ENCODE results near the gene TCOF1.

Gene TCOF1

DNA sequence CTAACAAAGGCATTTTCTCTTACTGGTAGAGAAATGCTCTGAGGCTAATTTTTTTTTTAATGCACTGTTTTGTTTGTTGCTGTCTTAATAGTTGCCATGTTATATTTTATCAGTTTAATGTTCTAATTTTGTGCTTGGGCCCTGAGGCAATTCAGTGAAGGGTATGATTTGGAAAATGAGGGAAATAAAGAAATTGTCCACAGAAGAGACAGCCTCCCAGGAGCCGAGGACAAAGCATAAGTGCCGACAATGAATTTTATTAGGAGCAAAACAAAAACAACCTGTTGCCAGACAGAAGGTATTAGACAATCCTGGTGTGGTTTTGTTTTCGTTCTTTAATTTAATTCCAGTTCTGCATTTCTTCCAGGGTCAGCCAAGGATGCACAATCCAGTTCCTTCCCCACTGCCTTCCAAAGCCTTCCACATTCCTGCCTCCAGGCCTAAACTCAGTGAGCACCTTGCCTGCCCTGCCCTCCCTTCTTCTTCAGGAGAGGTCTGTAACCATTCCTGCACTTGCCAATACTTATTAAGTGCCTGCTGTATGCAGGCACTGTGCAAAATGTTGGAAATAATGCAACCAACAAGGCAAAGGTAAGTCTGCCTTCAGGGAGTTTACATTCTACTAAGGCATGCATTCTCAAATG, 4.3 kb upstream of the TCOF1 start:
- DNase-seq: no peak

DNA sequence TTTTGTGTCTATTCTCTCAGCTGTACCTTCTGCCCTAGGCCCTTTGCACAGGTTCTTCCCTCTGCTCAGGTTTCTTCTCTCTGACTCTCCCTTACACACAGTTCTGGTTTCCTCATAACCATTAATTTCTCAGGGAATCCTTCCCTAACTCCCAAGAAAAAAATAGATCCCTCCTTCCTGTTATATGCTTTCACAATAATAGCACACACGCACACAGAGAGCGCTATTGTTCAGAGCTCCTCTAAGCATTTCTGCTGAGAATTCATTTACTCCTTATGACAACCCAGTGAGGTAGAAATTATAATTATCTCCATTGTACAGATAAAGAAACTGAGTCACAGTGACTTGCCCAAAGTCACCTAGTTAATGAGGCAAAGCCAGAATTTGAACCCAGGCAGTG, 1.7 kb upstream of the TCOF1 start:
- no peak for DNase-seq

DNA sequence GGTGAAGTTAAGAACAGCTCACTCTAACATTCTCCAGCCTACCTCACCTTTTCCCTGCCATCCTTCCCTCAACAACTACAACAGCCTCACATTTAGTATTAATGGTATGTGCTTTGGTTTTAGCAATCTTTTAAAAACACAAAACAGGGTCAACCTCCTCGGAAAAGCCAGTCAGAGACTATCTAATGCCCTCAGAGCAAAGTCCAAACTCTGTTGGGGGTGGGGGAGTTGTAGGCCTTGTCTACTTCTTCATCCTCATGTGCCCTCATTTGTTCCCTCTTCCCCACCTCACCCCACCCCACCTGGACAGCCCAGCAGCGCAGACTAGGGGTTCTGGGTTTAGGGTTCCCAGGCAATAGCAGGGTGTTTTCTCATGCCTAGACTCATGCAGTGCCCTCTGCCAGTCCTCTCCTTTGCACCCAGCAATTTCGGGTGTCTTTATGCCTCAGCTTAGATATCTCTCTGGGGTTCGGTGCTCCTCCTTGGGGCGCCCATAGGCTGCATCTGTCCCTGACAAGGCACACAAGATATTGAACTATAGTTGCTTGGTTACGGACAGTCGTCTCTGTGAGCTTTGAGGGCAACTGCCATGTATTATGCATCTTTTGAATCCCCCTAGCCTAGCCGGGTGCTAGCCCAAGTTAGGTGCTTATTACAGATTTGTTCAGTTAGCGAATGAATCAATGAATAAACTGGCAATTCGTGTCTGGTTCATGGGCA, 762 bp upstream of the TCOF1 start:
- no peak for DNase-seq

DNA sequence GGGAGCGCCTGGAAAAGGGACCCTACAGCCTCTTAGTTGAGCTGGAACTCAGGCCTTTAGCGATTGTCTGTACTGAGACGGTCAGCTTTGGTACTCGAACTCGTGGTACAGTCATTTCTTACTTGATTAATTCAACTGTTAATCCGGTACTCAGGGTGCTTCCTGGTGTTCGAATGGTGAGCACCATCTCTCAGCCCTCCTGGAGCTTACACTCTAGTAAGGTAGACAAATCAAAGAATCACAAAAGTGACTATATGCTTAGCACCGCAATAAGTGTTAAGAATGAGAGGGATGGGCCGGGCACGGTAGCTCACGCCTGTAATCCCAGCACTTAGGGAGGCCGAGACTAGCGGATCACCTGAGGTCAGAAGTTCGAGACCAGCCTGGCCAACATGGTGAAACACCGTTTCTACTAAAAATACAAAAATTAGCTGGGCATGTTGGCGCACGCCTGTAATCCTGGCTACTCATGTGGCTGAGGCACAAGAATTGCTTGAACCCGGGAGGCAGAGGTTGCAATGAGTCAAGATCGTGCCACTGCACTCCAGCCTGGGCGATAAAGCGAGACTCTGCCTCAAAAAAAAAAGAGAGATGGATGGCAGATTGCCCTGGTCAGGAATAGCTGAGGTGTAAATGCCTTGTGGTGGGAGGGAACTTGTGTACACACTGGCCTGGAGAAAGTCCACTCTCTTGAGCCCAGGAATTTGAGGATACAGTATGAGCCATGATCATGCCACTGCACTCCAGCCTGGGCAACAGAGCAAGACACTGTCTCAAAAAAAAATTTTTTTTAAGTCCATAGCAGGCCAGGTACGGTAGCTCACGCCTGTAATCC, 981 bp downstream of the TCOF1 start:
- no peak for DNase-seq

DNA sequence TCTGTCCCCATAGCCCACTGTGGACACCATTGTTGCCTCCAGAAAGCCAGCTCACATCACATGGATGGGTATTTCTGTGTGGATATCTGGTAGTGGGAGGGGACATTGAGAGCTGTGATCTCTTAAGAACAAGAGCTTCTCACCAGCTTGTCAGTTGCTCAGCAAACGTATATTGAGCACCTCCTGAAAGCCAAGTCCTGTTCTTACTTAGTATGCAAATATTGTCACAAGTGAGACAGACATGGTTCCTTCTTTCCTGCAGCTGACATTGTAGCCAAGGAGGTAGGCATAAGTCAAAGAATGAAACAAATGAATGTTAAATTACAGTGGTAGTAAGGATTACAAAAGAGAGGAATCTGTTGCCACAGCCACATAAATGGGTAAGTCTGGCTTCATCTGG, 3.8 kb downstream of the TCOF1 start:
- no peak for DNase-seq

DNA sequence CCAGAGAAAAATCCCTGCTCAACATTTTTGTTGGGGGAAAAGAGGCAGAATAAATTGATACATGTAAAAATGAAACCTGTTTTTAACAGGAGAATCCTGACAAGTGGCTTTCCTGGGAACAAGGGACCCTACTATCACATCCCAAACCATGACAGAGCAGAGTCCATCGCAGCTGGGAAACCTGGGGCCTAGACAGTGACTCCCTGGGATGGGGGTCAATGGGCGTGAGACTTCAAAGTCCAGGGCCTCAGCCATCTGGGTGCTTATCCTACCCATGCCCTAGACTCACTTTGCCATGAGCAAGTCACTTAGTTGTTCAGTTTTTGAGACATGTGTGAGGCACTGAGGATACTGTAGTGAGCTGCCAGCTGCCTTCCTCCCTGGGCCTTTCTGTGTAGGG, 5.7 kb downstream of the TCOF1 start:
- DNase-seq: no peak

DNA sequence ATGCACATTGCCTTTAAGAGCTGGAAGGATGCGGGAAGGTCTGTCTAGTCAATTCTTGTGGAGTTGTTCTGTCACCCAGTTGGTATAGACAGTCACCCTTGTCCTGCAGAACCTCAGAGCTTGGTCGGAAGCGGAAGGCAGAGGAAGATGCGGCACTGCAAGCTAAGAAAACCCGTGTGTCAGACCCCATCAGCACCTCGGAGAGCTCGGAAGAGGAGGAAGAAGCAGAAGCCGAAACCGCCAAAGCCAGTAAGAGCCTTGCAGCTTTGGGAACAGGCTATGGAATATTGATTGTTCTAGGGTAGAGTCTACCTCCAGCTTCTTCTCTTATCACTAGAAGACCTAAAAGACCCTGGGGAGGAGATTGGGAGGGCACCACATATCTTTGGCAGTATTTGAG, 6.5 kb downstream of the TCOF1 start:
- DNase-seq: no peak

DNA sequence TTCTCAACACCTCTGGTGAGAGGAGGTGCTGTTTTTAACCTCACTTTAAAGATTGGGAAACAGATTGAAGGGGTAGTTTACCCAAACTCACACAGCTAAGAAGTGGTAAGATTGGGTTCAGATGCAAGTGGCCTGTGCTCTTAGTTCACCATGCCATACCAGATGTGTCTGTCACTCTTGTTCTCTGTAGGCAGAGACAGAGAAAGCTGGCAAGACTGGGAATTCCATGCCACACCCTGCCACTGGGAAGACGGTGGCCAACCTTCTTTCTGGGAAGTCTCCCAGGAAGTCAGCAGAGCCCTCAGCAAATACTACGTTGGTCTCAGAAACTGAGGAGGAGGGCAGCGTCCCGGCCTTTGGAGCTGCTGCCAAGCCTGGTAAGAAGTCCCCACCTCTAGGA, 11.0 kb downstream of the TCOF1 start:
- no peak for DNase-seq

DNA sequence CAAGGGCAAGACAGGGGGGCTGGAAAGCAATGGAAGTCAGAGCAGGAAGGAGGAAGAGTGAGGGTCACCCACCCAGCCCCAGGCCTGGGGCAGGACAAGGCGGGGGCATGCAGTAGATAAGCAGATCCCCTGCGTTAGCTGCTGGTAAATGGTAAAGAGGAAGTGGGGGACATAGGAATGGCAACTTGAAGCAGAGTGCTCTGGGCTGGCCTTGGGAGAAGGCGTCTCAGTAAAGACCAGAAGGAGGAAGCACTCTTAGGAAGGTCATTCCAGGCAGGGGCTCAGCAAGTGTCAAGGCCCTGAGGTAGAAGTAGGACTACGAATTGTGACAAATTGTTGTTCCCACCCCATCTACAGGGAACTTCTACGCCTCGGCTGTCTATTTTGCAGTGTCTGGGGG, 15.1 kb downstream of the TCOF1 start:
- DNase-seq: no peak

DNA sequence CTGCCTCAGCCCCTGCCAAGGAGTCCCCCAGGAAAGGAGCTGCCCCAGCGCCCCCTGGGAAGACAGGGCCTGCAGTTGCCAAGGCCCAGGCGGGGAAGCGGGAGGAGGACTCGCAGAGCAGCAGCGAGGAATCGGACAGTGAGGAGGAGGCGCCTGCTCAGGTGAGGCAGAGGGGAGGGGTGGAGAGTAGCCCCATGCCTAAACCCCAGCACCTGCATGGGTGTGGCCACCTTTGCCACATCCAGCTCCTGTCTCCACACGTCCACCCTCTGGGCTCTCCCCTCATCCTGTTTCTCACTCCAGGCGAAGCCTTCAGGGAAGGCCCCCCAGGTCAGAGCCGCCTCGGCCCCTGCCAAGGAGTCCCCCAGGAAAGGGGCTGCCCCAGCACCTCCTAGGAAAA, 17.2 kb downstream of the TCOF1 start:
- DNase-seq: no peak

DNA sequence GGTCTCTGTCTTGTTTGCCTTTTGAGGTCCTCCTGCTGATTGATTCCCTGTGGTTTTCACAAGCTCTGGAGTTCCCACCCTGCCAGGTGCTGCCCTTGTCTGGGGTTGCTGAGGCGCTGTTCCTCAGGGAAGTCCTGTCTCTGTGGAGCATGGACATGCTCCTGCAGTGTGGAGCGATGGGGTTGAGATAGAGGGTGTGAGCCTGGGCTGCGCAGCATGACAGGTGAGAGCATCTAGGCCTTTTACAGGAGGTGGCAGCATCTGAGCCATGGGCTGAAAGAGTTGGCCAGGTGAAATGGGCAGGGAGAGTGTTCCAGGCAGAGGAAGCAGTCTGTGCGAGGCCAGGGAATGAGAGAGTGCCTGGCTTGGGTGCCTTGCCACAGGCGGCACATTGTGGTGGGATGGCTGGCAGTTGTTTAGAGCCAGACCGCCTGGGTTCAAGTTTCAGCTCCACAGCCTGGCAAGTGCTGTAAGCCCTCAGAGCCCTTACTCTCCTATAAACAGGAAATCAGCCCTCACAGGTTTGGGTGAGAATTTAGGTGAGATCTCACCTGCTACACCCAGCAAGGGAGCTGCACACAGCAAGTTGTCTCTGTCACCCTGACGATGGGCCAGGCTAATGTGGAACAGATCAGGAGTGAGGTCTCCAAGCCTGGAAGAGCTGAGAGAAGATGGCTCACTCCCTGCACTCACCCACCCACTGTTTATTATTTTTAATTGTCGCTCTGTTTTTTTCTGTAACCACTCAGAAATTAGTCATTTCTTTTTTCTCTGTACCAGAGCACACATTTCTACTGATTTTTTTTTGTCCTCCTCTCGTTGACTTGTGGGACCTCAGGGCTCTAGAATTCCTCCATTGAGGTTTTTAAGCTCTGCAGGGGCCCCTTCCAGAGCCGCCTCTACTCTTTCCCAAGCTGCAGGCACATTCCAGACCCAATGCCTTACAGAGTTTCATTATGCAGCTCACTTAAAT, 19.6 kb downstream of the TCOF1 start:
- no peak for DNase-seq

DNA sequence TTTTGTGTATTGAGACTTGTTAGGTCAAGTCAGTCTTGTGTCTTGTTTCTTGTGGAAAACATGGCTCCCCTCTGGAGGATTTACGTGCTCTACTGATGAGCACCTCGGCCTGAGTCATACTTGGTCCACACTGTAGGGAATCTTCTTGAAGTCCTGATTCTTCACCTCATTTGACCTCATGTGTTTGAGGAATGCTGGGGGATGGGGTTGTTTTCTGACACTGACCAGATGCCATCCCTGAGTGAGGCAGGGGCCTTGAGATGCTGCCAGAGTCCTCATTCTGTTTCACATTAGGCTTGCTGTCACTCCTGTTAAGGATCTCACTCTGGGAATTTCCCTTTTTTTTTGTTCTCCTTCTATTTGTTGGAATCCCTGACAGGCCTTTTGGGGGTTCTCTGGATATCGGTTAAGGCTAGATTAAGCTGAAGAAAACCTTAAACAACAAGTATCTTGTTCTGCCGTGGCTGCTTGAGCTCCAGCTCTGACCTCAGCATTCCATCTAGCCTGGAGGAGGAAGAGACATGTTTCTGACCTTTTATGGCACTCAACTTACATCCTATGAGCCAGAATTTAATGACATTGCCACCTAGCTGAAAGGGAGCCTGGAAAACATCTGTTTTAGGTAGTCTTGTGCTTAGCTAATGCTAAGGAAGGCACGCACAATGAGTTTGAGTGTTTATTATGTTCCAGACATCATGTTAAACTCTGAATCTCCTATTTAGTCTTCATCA, 20.6 kb downstream of the TCOF1 start:
- DNase-seq: no peak

DNA sequence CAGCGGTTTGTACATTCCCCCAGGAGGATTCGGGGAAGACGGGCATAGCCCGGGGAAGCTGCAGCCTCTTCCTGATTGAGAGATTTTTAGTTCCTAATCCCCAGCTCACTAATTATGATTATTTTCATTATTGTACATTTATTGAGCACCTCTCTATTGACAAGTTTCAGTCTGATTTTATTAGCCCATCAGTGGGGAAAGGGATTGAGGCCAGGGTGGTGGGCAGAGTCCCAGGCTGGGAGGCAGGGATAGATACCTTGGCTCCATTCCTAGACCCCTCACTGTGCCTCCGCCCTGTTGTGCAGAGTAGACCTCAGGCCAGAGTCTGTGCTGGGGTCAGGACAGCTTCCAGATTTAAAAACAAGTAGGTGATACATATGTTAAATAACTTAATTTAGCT, 27.2 kb downstream of the TCOF1 start:
- no peak for DNase-seq

DNA sequence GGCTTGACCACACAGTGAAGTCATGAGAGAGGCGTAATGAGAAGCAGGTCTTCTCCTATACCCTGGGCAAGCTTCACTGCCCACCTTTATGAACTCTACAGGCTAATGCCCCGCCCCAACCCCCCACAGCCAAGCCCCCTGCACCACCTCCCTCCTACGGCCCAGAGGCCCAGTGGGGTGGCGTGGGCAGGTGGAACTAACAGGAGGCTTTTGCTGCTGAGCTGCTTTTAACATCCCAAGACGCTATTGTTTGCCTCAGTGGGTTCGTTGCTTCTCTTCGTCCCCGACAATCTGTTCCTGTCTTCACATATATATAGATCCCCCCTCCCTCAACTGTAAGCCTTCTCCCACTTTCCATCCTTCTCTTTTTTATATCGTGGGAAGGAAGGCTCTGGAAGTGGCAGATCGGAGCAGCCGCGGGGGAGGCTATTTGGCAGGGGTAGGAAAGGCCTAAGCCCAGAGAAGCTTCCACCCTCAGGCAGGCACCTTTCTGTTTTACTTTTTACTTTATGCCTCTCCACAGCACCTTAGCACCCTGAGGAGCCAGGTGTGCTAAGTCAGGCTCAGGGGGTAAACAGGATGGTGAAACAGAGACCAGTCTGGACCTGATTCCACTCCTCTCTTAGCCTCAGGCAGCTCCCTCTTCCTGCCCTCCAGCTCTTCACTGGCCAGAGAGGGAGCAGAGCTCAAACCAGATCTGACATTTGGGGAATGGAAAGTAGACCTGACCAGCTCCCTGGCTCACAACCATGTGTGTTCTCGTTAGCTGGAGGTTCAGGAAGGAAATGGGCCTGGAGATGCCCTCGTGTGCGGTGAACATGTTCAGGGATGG, 28.7 kb downstream of the TCOF1 start:
- no peak for DNase-seq

DNA sequence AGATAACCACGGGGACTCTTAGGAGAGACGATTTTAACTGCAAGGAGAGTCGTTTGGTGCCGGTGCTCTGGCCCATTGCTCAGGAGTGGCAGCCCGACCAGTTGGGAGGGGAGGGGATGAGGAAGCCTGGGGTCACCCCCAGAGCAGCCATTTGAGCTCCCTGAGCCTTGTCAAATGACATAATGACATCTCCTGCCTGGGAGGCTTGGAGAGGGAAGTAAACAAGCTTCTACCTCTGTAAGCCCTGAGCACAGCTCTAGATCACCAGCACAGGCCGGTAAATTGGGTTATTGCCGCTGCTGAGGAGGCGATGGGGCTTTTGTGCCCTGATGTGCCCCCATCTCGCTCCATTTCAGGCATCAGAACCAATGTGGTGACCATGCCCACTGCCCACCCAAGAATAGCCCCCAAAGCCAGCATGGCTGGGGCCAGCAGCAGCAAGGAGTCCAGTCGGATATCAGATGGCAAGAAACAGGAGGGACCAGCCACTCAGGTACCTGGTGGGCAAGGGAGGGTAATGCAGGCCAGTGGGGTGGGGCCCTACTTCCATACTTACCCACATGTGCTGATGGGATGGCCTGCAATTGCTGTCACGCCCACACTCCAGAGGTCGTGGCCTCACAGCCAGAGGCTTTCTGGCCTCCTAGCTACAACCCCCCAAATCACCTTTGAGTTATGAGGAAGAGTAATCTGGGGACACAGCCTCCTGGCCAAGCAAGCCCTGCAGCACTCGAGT, 32.2 kb downstream of the TCOF1 start:
- DNase-seq: no peak

DNA sequence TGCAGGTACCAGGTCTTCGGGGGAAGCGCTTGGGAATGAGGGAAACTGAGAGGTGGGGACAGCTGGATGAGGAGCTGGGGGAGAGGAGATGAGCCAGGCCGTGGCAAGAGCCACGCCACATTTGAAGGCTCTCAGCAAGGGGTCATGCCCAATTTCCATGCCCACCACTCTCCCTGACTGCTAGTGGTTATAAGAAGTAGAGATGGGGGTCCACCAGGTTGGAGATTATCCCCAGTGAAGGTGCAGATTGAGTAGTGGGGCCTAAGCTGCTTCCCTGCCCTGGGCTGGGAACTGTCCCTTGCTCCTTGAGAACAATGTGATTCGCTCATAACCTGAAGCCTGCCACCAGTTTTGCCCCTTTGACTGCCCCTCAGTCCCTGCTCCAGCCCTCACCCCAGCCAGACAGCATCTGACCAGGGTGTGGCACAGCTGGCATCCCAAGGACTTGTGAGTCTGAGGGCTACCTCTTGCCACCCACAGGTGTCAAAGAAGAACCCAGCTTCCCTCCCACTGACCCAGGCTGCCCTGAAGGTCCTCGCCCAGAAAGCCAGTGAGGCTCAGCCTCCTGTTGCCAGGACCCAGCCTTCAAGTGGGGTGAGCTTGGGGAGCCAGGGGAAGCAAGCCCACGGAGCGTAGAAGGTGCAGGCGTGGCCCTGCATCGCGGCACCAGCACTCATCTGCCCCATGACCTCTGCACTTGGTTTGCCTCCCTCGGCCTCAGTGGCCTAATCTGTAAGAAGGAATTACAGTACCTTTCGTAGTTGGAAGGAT, 33.8 kb downstream of the TCOF1 start:
- DNase-seq: no peak

DNA sequence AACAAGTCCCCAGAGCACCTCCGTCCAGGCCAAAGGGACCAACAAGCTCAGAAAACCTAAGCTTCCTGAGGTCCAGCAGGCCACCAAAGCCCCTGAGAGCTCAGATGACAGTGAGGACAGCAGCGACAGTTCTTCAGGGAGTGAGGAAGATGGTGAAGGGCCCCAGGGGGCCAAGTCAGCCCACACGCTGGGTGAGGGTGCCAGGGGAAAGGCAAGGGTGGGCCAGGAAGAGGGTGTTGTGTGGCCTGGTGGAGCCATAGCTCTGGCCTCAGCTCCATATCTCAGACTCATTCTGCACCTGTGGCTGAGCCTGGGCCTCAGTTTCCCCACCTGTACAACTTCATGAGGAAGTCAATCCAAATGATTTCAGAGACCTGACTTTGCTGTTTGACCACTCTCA, 34.5 kb downstream of the TCOF1 start:
- no peak for DNase-seq

DNA sequence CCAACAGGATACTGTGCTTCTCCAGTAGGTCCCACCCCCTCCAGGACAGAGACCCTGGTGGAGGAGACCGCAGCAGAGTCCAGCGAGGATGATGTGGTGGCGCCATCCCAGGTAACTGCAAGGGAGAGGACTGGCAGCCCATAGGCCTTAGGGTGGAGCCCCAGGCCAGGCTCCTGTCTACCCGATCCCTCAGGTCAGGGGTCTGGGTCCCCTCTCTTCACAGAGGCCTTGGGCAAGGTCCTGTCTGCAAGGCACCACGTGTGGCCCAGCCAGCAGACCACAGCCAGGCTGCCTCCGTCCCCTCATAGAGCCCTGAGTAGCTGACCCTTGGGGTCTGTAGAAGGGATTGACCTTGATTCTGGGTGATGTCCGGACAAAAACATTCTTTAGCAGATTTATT, 35.2 kb downstream of the TCOF1 start:
- DNase-seq: no peak

DNA sequence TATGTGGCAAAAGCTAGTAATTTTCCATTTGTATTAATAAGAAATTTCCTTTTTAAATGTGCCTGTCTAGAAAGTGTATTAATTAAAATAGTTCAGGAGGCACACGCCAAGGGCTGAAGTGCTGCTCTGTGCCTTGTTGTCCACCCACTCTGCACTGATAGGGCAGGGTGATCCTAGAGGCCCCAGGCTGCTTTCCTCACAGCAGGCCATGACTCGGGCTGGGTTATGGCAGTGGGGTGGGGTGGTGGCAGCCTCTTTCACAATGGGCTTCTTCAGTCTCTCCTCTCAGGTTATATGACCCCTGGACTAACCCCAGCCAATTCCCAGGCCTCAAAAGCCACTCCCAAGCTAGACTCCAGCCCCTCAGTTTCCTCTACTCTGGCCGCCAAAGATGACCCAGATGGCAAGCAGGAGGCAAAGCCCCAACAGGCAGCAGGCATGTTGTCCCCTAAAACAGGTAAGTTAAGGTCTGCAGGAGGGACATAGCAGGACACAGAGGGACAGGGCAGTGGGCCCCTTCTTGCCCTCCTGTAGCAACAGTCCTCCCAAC, 35.7 kb downstream of the TCOF1 start:
- no peak for DNase-seq
